GM12872 (cell line): ENCODE data around the gene MTHFD2L.

ENCODE experiments used
- CTCF ChIP-seq: IDR thresholded peaks from 3 replicates; pipeline ENCODE4 v1.5.1; 2011; ENCODE audit warnings: low read depth, mild to moderate bottlenecking, low read length, moderate library complexity; ENCODE audit not compliant: insufficient read depth

Gene MTHFD2L

GRCh38 chr4:74202062-74202586 is 44.2 kb downstream of the MTHFD2L start:
- no peak for TF ChIP-seq CTCF

DNA sequence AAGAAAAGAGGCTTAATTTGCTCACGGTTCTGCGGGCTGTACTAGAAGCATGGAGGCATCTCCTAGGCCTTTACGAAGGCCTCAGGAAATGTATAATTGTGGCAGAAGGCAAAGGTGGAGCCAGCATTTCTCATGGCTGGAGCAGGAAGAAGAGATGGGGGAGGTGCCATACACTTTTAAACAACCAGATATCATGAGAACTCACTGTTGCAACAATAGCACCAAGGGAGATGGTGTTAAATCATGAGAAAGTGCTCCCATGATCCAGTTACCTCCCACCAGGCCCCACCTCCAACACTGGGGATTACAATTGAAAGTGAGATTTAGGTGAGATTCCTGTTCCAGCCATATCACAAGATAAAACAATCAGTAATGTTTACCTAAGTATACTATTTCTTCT is 45.5 kb downstream of the MTHFD2L start:
- TF ChIP-seq CTCF = no peak

DNA sequence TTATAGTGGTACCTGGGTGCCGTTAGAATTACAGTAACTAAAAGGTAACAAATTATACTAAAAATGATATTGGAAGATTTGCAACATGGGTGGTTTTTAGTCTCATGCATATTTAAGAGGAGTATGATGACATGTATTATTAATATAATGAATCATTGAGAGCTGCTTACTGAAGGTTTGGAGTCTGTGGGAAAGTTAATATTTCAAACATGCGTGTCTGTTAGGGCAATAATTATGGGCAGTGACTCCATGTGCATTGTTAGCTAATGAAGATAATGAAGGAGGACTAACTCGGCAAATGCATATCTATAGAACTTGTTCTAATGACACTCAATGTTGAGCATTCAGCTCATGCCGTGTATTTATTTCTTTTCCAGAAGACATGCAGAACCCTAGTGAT is 47.1 kb downstream of the MTHFD2L start:
- TF ChIP-seq CTCF = no peak

- TF ChIP-seq CTCF = no peak
These were observed 47.6 kb downstream of the MTHFD2L start for GRCh38 chr4:74205559-74205958.

- no peak for TF ChIP-seq CTCF
These were observed 48.3 kb downstream of the MTHFD2L start for GRCh38 chr4:74206088-74206825.

DNA sequence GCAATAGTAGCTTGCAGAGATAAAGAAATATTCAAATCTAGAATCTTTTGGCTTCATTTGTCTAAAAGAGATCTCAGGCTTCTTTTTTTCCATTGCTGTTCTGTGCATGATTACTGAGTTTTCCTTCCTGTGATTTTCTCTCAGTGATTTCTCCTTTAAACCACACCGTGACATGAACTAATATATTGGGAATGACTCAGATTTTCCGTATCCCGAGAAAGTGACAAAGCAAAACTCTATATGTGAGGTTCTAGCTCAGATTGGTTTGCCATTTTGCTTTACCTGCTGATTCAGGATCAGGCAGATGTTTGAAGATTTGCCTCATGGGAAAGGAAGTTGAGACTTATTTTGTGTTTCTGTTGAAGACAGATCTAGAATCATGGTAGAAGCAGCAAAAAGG is 59.4 kb downstream of the MTHFD2L start:
- no peak for TF ChIP-seq CTCF

- TF ChIP-seq CTCF = no peak
These were observed 60.3 kb downstream of the MTHFD2L start for GRCh38 chr4:74218201-74218600.
